ENCODE data around the gene ZSCAN12. TPM values are rescaled to one million over a fixed set of nuclear protein-coding genes. Genes with fewer than 3 reads are reported as not detected.
"Not testable (repeated sequence)": the region's sequence is repeated elsewhere in the genome, so short reads cannot be mapped to it uniquely, and the experiment has no call there.

Gene ZSCAN12
- 1 to 10 TPM; 4.1 to 4.4 TPM for total RNA-seq

- Mint-ChIP-seq H3K27me3 (peaks cover 24% of the 10 kb centered on the region), H3K27ac (peak within 1 kb of the TSS; percentile 84), H3K4me3 (peak within 1 kb of the TSS; percentile 85), H3K4me1 (ENCODE audit: low read depth) (peaks cover 30% of the 10 kb centered on the region), H3K36me3 (peaks cover 28% of the 10 kb centered on the region), H3K9me3 (peaks cover 2% of the 10 kb centered on the region)
- DNase-seq: peak; percentile 90
- intact Hi-C loops (cut with micrococcal nuclease): loop anchor here (1.0 to 5.0 kb wide), 8 partner anchors 44 to 258 kb away; partner anchors contain the start of genes ZKSCAN3, ZKSCAN4, ZKSCAN8 and ZSCAN23
- ChIA-PET CTCF (interaction anchor here (0.9 kb wide), 1 partner anchor 1011 kb away, joined by 3 read pairs; the partner anchor contains the start of gene ZNF391), POLR2A (no interaction called here)
These were observed at the start of gene ZSCAN12 for GRCh38 chr6:28399350-28400121. TSS of gene ZSCAN12 (minus strand) at chr6:28399747. CDS start at chr6:28398405, 1,342 bp downstream.

- Mint-ChIP-seq H3K27me3 (peaks cover 33% of the 10 kb centered on the region), H3K4me3 (no peak overlapping the region), H3K36me3 (peaks cover 4% of the 10 kb centered on the region), H3K4me1 (ENCODE audit: low read depth) (peaks cover 17% of the 10 kb centered on the region), H3K27ac (no peak overlapping the region), H3K9me3 (no peaks in the 10 kb centered on the region)
- POLR2A ChIA-PET: no interaction called here
- CTCF ChIA-PET: no interaction called here
- no peak for DNase-seq
- intact Hi-C loops (cut with micrococcal nuclease): no loop called here
These were observed 49.5 kb upstream of the ZSCAN12 start for GRCh38 chr6:28449056-28449455.

GRCh38 chr6:28447512-28447906 is 48.0 kb upstream of the ZSCAN12 start:
- peaks cover 33% of the 10 kb centered on the region for H3K27me3 Mint-ChIP-seq
- H3K9me3 Mint-ChIP-seq, POLR2A ChIA-PET: not testable (repeated sequence)

GRCh38 chr6:28446818-28447511 is 47.4 kb upstream of the ZSCAN12 start:
- intact Hi-C loops (cut with micrococcal nuclease): no loop called here
- no peak for DNase-seq
- POLR2A ChIA-PET: no interaction called here

More at GRCh38 chr6:28447512-28447906, 48.0 kb upstream of the ZSCAN12 start:
- H3K36me3 Mint-ChIP-seq; CTCF ChIA-PET; DNase-seq; H3K4me3 Mint-ChIP-seq; H3K27ac Mint-ChIP-seq; intact Hi-C loops (cut with micrococcal nuclease): not testable (repeated sequence)
- peaks cover 32% of the 10 kb centered on the region for H3K4me1 Mint-ChIP-seq (ENCODE audit: low read depth)

GRCh38 chr6:28444759-28445158 is 45.2 kb upstream of the ZSCAN12 start:
- POLR2A ChIA-PET, H3K9me3 Mint-ChIP-seq, H3K36me3 Mint-ChIP-seq, DNase-seq, H3K4me3 Mint-ChIP-seq, H3K27ac Mint-ChIP-seq: not testable (repeated sequence)
- CTCF ChIA-PET: interaction anchor here (0.9 kb wide), 1 partner anchor 89 kb away, joined by 3 read pairs; no protein-coding TSS in a partner anchor
- Mint-ChIP-seq H3K27me3 (peaks cover 34% of the 10 kb centered on the region), H3K4me1 (ENCODE audit: low read depth) (peaks cover 32% of the 10 kb centered on the region)
- intact Hi-C loops (cut with micrococcal nuclease): loop anchor here (5.0 kb wide), 1 partner anchor 312 kb away; no protein-coding TSS in a partner anchor

More at GRCh38 chr6:28446818-28447511, 47.4 kb upstream of the ZSCAN12 start:
- no peaks in the 10 kb centered on the region for H3K9me3 Mint-ChIP-seq
- CTCF ChIA-PET: no interaction called here
- H3K27ac Mint-ChIP-seq: no peak overlapping the region
- H3K27me3 Mint-ChIP-seq: peaks cover 34% of the 10 kb centered on the region
- H3K4me1 Mint-ChIP-seq (ENCODE audit: low read depth): peaks cover 32% of the 10 kb centered on the region
- peaks cover 6% of the 10 kb centered on the region for H3K36me3 Mint-ChIP-seq
- peak overlapping the region; percentile 61 for H3K4me3 Mint-ChIP-seq

GRCh38 chr6:28443112-28443773 is 43.7 kb upstream of the ZSCAN12 start, which contains the start of gene ZSCAN23:
TSS of gene ZSCAN23 (minus strand) at chr6:28443491. CDS start at chr6:28436266, 7,225 bp downstream.
- Mint-ChIP-seq H3K4me3 (peak within 1 kb of the TSS; percentile 97), H3K9me3 (no peaks in the 10 kb centered on the region), H3K36me3 (peaks cover 6% of the 10 kb centered on the region), H3K27me3 (peaks cover 39% of the 10 kb centered on the region), H3K4me1 (ENCODE audit: low read depth) (peaks cover 29% of the 10 kb centered on the region), H3K27ac (peak within 1 kb of the TSS; percentile 79)
- intact Hi-C loops (cut with micrococcal nuclease): loop anchor here (1.0 to 5.0 kb wide), 2 partner anchors 44 to 311 kb away; partner anchors contain the start of gene ZSCAN12
- ChIA-PET POLR2A (no interaction called here), CTCF (interaction anchor here (1.0 kb wide), 1 partner anchor 87 kb away, joined by 3 read pairs; no protein-coding TSS in a partner anchor)
- DNase-seq: peak; percentile 92

GRCh38 chr6:28442586-28442985 is 43.0 kb upstream of the ZSCAN12 start:
- no peak overlapping the region for H3K27ac Mint-ChIP-seq
- ChIA-PET POLR2A (no interaction called here), CTCF (interaction anchor here (1.0 kb wide), 1 partner anchor 87 kb away, joined by 3 read pairs; no protein-coding TSS in a partner anchor)
- intact Hi-C loops (cut with micrococcal nuclease): loop anchor here (5.0 kb wide), 1 partner anchor 310 kb away; no protein-coding TSS in a partner anchor
- H3K4me1 Mint-ChIP-seq (ENCODE audit: low read depth): peaks cover 29% of the 10 kb centered on the region
- peaks cover 6% of the 10 kb centered on the region for H3K36me3 Mint-ChIP-seq
- H3K9me3 Mint-ChIP-seq: no peaks in the 10 kb centered on the region
- H3K27me3 Mint-ChIP-seq: peaks cover 38% of the 10 kb centered on the region
- H3K4me3 Mint-ChIP-seq: peak overlapping the region; percentile 97
- DNase-seq: no peak

GRCh38 chr6:28436404-28436803 is 36.9 kb upstream of the ZSCAN12 start:
- Mint-ChIP-seq H3K27ac (no peak overlapping the region), H3K4me3 (no peak overlapping the region), H3K27me3 (peaks cover 10% of the 10 kb centered on the region), H3K36me3 (peaks cover 2% of the 10 kb centered on the region), H3K4me1 (ENCODE audit: low read depth) (peaks cover 8% of the 10 kb centered on the region), H3K9me3 (no peaks in the 10 kb centered on the region)
- POLR2A ChIA-PET: interaction anchor here (0.6 kb wide), 1 partner anchor 34 kb away, joined by 3 read pairs; no protein-coding TSS in a partner anchor
- DNase-seq: no peak
- CTCF ChIA-PET: no interaction called here
- intact Hi-C loops (cut with micrococcal nuclease): no loop called here

- H3K4me1 Mint-ChIP-seq (ENCODE audit: low read depth): peaks cover 8% of the 10 kb centered on the region
- H3K36me3 Mint-ChIP-seq: peaks cover 2% of the 10 kb centered on the region
- CTCF ChIA-PET: interaction anchor here (1.0 kb wide), 2 partner anchors 77 to 110 kb away, joined by 3 read pairs; no protein-coding TSS in a partner anchor
- intact Hi-C loops (cut with micrococcal nuclease): no loop called here
- H3K9me3 Mint-ChIP-seq: no peaks in the 10 kb centered on the region
- DNase-seq: no peak
- no peak overlapping the region for H3K27ac Mint-ChIP-seq
- H3K4me3 Mint-ChIP-seq: no peak overlapping the region
- H3K27me3 Mint-ChIP-seq: peaks cover 9% of the 10 kb centered on the region
- POLR2A ChIA-PET: no interaction called here
These were observed 33.6 kb upstream of the ZSCAN12 start for GRCh38 chr6:28433119-28433518.

- CTCF ChIA-PET: no interaction called here
- peaks cover 10% of the 10 kb centered on the region for H3K4me1 Mint-ChIP-seq (ENCODE audit: low read depth)
- no peaks in the 10 kb centered on the region for H3K9me3 Mint-ChIP-seq
- H3K27ac Mint-ChIP-seq: no peak overlapping the region
- H3K4me3 Mint-ChIP-seq: no peak overlapping the region
- no peak for DNase-seq
- H3K27me3 Mint-ChIP-seq: peaks cover 6% of the 10 kb centered on the region
- intact Hi-C loops (cut with micrococcal nuclease): no loop called here
- POLR2A ChIA-PET: no interaction called here
- H3K36me3 Mint-ChIP-seq: no peaks in the 10 kb centered on the region
These were observed 30.2 kb upstream of the ZSCAN12 start for GRCh38 chr6:28429781-28430180.

GRCh38 chr6:28425944-28426541 is 26.5 kb upstream of the ZSCAN12 start:
- peaks cover 12% of the 10 kb centered on the region for H3K4me1 Mint-ChIP-seq (ENCODE audit: low read depth)
- POLR2A ChIA-PET: no interaction called here
- no peak overlapping the region for H3K27ac Mint-ChIP-seq
- DNase-seq: peak; percentile 23
- intact Hi-C loops (cut with micrococcal nuclease): loop anchor here (1.0 kb wide), 1 partner anchor 18 kb away; no protein-coding TSS in a partner anchor
- H3K27me3 Mint-ChIP-seq: peaks cover 21% of the 10 kb centered on the region
- CTCF ChIA-PET: interaction anchor here (0.6 kb wide), 1 partner anchor 1294 kb away, joined by 6 read pairs; no protein-coding TSS in a partner anchor
- H3K4me3 Mint-ChIP-seq: no peak overlapping the region
- no peaks in the 10 kb centered on the region for H3K36me3 Mint-ChIP-seq
- H3K9me3 Mint-ChIP-seq: no peaks in the 10 kb centered on the region
